ENCODE results near the gene PIM3. TPM values are rescaled to one million over a fixed set of nuclear protein-coding genes. Genes with fewer than 3 reads are reported as not detected.

The PIM3 gene
- total and polyA plus RNA-seq, 4 donors: 12.9 to 27.9 (median 23.1) TPM

DNA sequence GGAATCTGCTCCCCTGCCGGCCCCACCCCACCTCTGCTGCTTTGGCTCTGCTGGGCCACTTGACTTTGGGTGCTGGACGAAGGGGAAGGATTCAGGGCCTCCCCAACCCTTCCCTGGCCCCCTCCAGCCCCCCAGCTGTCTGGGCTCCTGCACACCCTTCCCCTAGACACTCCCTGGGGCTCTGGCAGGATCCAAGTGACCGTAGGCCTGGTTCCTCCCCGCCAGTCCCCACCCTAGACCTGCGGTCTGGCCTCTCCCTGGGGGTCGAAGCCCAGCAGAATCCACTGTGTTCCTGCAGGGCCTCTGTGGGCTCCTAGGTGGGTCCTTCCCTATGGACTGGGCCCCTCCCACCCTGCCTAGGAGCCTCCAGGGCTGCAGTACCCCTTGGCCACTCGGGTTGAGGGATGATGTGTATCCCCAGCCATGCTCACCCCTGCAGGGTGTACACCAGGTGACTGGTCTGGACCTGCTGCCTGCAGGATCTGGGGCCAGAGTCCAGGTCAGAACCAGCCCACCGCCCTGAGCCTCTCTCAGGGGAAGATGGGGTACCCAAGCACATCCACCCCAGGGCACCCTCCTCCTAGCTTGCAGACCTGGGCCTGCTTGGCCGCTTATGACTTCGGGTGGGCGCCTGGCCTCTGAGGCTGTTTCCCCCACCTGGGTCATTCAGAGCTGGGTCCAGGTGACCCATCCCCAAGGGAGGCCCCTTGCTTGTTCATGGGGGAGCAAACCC, 5.6 kb downstream of the PIM3 start:
- Histone ChIP-seq H3K4me1 (ENCODE audit: control insufficient read depth, insufficient read depth, low read length) (peaks cover 53% of the 10 kb centered on the region), H3K4me3 (ENCODE audit: low read depth, low read length) (no peak overlapping the region), H3K9me3 (ENCODE audit: control insufficient read depth, insufficient read depth, low read length) (no peaks in the 10 kb centered on the region), H3K27ac (ENCODE audit: low read depth, low read length) (no peak overlapping the region), H3K36me3 (ENCODE audit: control insufficient read depth, insufficient read depth, low read length) (peaks cover 69% of the 10 kb centered on the region), H3K27me3 (ENCODE audit: control insufficient read depth, insufficient read depth, low read length) (peaks cover 12% of the 10 kb centered on the region)
- 87% methylated on average over 11 of the region's 11 CpGs for WGBS (ENCODE audit: insufficient coverage)
- DNase-seq (ENCODE audit: low read depth in 4 of 6, low spot score in 6 of 6): no peak

DNA sequence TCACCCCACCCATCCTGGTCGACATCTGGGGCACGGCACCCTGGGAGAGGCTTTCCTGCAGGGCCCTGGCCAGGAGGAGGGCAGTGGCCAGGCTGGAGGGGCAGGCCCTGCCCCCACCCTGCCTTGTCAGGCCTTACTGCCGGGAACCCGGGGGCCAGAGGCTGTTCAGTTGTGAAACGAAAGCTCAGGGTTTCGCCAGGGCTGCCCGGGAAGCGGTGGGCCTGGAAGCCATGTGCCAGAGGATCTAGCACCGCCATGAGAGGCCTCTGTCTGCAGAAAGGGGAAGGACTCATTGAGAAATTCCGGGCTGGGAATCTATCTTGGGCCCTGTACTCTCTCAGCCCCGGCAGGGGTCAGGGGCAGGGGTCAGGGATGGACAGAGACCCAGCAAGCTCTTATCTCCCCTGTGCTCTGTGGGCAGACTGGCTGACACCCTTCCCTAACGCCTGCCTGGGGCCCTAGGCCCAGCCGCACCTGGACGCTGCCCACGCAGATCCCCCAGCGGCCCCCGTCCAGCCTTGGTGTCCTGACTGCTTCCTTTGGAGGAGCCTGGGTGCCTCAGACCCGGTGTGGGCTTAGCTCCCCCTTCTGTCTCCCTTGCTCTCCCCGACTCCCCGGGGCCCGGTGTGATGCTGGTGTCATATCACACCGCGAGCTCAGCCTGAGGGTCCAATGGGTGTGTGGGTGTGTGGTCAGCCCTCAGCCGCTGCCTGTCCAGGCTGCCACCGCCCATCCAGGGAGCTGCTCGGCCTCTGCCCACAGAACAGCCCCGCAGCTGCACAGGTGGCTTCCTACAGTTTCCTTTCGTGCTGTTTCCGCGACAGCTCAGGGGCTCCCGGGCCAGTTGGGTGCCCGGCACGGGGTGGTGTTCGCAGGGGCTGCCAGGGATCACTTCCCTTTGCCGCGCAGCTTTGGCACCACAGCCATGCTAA, 6.5 kb downstream of the PIM3 start:
- no peak for DNase-seq (ENCODE audit: low read depth in 4 of 6, low spot score in 6 of 6)
- Histone ChIP-seq H3K27ac (ENCODE audit: low read depth, low read length) (no peak overlapping the region), H3K27me3 (ENCODE audit: control insufficient read depth, insufficient read depth, low read length) (peaks cover 20% of the 10 kb centered on the region), H3K36me3 (ENCODE audit: control insufficient read depth, insufficient read depth, low read length) (peaks cover 64% of the 10 kb centered on the region), H3K4me3 (ENCODE audit: low read depth, low read length) (no peak overlapping the region), H3K9me3 (ENCODE audit: control insufficient read depth, insufficient read depth, low read length) (no peaks in the 10 kb centered on the region), H3K4me1 (ENCODE audit: control insufficient read depth, insufficient read depth, low read length) (peaks cover 54% of the 10 kb centered on the region)
- 72% methylated on average over 30 of the region's 36 CpGs for WGBS (ENCODE audit: insufficient coverage)

DNA sequence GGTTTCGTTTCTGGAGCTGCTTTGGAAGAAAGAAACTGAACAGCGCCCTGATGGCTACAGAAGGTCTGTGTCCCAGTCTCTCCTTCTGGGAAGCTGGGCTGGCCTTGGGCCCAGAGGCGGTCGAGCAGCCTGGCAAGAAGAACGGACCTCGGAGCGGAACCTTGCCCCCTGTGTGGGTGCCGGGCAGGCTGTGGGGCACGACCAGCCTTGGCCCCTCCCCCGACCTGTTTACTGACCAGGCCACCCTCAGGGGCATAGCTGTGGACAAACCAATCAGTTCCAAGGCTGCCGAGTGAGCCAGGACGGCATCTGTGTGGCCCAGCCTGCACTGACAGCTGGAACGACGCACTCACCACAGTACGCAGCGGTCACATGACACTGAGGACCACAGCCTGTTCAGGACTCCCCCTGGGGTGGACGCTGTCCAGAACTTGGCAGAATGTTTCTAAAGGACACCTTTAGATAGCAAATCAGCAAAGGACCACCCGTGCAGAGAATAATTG, 7.2 kb downstream of the PIM3 start:
- peaks cover 59% of the 10 kb centered on the region for H3K36me3 ChIP-seq (ENCODE audit: control insufficient read depth, insufficient read depth, low read length)
- no peaks in the 10 kb centered on the region for H3K9me3 ChIP-seq (ENCODE audit: control insufficient read depth, insufficient read depth, low read length)
- no peak overlapping the region for H3K4me3 ChIP-seq (ENCODE audit: low read depth, low read length)
- no peak for DNase-seq (ENCODE audit: low read depth in 4 of 6, low spot score in 6 of 6)
- WGBS (ENCODE audit: insufficient coverage): 57% methylated on average over 17 of the region's 18 CpGs
- H3K27ac ChIP-seq (ENCODE audit: low read depth, low read length): no peak overlapping the region
- peaks cover 25% of the 10 kb centered on the region for H3K27me3 ChIP-seq (ENCODE audit: control insufficient read depth, insufficient read depth, low read length)
- peaks cover 48% of the 10 kb centered on the region for H3K4me1 ChIP-seq (ENCODE audit: control insufficient read depth, insufficient read depth, low read length)

- H3K27me3 ChIP-seq (ENCODE audit: control insufficient read depth, insufficient read depth, low read length): peaks cover 26% of the 10 kb centered on the region
- H3K9me3 ChIP-seq (ENCODE audit: control insufficient read depth, insufficient read depth, low read length): no peaks in the 10 kb centered on the region
- no peak overlapping the region for H3K27ac ChIP-seq (ENCODE audit: low read depth, low read length)
- 93% methylated on average over 11 of the region's 11 CpGs for WGBS (ENCODE audit: insufficient coverage)
- H3K4me1 ChIP-seq (ENCODE audit: control insufficient read depth, insufficient read depth, low read length): peaks cover 42% of the 10 kb centered on the region
- no peak for DNase-seq (ENCODE audit: low read depth in 4 of 6, low spot score in 6 of 6)
- peaks cover 53% of the 10 kb centered on the region for H3K36me3 ChIP-seq (ENCODE audit: control insufficient read depth, insufficient read depth, low read length)
- no peak overlapping the region for H3K4me3 ChIP-seq (ENCODE audit: low read depth, low read length)
Observed at GRCh38 chr22:49968313-49968830, 7.8 kb downstream of the PIM3 start.

- peaks cover 48% of the 10 kb centered on the region for H3K36me3 ChIP-seq (ENCODE audit: control insufficient read depth, insufficient read depth, low read length)
- DNase-seq (ENCODE audit: low read depth in 4 of 6, low spot score in 6 of 6): no peak
- WGBS (ENCODE audit: insufficient coverage): 89% methylated on average over 16 of the region's 16 CpGs
- peaks cover 36% of the 10 kb centered on the region for H3K4me1 ChIP-seq (ENCODE audit: control insufficient read depth, insufficient read depth, low read length)
- H3K27ac ChIP-seq (ENCODE audit: low read depth, low read length): no peak overlapping the region
- H3K4me3 ChIP-seq (ENCODE audit: low read depth, low read length): no peak overlapping the region
- H3K27me3 ChIP-seq (ENCODE audit: control insufficient read depth, insufficient read depth, low read length): peaks cover 27% of the 10 kb centered on the region
- no peaks in the 10 kb centered on the region for H3K9me3 ChIP-seq (ENCODE audit: control insufficient read depth, insufficient read depth, low read length)
Observed at GRCh38 chr22:49968831-49969661, 8.5 kb downstream of the PIM3 start.

GRCh38 chr22:49969751-49970527, 9.4 kb downstream of the PIM3 start:
- 84% methylated on average over 8 of the region's 8 CpGs for WGBS (ENCODE audit: insufficient coverage)

DNA sequence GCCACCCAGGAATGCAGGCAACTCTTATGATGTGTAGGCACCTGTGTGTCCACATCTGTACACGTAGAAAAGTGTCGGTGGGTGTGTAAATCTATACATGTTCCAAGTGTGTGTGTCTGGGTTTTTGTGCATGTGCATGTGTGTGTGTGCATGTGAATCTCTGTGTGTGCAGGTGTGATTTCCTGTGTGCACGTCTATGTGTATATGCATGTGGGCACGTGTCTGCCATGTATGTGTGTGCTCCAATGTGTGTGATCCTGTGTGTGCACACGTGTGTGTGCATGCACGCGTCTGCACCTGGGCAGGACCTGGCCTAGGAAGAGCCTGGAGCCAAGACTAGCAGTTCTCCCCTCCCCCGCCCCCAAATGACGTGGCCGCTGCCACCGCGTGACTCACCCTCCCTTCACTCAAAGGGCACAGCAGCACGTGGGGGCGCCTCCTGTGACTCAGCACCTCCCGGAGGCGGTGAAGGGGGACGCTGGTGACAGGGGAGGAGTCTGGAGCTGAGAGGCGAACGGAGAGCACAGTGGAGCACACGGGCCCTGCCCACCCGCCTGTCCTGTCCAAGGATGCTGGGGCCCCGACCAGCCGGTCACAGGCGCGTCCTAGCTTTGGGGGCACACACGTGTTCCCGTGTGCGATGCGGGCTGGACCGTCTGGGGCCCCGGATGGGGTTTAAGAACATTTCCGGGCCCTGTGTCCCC, 10.1 kb downstream of the PIM3 start:
- Histone ChIP-seq H3K4me1 (ENCODE audit: control insufficient read depth, insufficient read depth, low read length) (peaks cover 30% of the 10 kb centered on the region), H3K9me3 (ENCODE audit: control insufficient read depth, insufficient read depth, low read length) (no peaks in the 10 kb centered on the region), H3K4me3 (ENCODE audit: low read depth, low read length) (peak overlapping the region; percentile 29), H3K36me3 (ENCODE audit: control insufficient read depth, insufficient read depth, low read length) (peaks cover 31% of the 10 kb centered on the region), H3K27me3 (ENCODE audit: control insufficient read depth, insufficient read depth, low read length) (peaks cover 27% of the 10 kb centered on the region), H3K27ac (ENCODE audit: low read depth, low read length) (no peak overlapping the region)
- WGBS (ENCODE audit: insufficient coverage): 21% methylated on average over 28 of the region's 32 CpGs
- DNase-seq (ENCODE audit: low read depth in 4 of 6, low spot score in 6 of 6): peak in 3 of 6 donors; percentile 32 to 80 (median 77)

More at GRCh38 chr22:49969751-49970527, 9.4 kb downstream of the PIM3 start:
- Histone ChIP-seq H3K27ac (ENCODE audit: low read depth, low read length) (no peak overlapping the region), H3K9me3 (ENCODE audit: control insufficient read depth, insufficient read depth, low read length) (no peaks in the 10 kb centered on the region), H3K4me1 (ENCODE audit: control insufficient read depth, insufficient read depth, low read length) (peaks cover 30% of the 10 kb centered on the region), H3K36me3 (ENCODE audit: control insufficient read depth, insufficient read depth, low read length) (peaks cover 39% of the 10 kb centered on the region), H3K27me3 (ENCODE audit: control insufficient read depth, insufficient read depth, low read length) (peaks cover 27% of the 10 kb centered on the region), H3K4me3 (ENCODE audit: low read depth, low read length) (no peak overlapping the region)
- no peak for DNase-seq (ENCODE audit: low read depth in 4 of 6, low spot score in 6 of 6)

All from spinal cord (tissue), 10 donors.